Esophagus muscularis mucosa (tissue), 4 donors: ENCODE results near the gene IQCK.

Source experiments
- EP300 ChIP-seq: sonication (generic); formaldehyde crosslinking; IDR thresholded peaks from one replicate; pipeline ENCODE4 v1.6.1; 2017; ENCODE audit warnings: antibody characterized with exemption
- POLR2A ChIP-seq: fragments of 450-650 bp; IDR thresholded peaks from one replicate; pipeline ENCODE4 v1.6.1; 2017; ENCODE audit warnings: antibody characterized with exemption, moderate library complexity, mild to moderate bottlenecking, low read depth
- POLR2AphosphoS5 ChIP-seq, 2 donors: sonication (generic); formaldehyde crosslinking; IDR thresholded peaks; one replicate each; pipeline ENCODE4 v1.6.1; 2017; ENCODE audit warnings: antibody characterized with exemption in 2 of 2
- TF ChIP-seq, protein P1 (sequence below), 3 experiments: fragments of 200-600 bp in 2 of 3; fragments of 450-650 bp in 1 of 3; sonication (generic) in 2 of 3; IDR thresholded peaks; one replicate each; pipeline ENCODE4 v1.5.1; 2017 to 2019; ENCODE audit warnings: antibody characterized with exemption in 3 of 3, mild to moderate bottlenecking in 2 of 3, moderate library complexity in 1 of 3

DNA sequence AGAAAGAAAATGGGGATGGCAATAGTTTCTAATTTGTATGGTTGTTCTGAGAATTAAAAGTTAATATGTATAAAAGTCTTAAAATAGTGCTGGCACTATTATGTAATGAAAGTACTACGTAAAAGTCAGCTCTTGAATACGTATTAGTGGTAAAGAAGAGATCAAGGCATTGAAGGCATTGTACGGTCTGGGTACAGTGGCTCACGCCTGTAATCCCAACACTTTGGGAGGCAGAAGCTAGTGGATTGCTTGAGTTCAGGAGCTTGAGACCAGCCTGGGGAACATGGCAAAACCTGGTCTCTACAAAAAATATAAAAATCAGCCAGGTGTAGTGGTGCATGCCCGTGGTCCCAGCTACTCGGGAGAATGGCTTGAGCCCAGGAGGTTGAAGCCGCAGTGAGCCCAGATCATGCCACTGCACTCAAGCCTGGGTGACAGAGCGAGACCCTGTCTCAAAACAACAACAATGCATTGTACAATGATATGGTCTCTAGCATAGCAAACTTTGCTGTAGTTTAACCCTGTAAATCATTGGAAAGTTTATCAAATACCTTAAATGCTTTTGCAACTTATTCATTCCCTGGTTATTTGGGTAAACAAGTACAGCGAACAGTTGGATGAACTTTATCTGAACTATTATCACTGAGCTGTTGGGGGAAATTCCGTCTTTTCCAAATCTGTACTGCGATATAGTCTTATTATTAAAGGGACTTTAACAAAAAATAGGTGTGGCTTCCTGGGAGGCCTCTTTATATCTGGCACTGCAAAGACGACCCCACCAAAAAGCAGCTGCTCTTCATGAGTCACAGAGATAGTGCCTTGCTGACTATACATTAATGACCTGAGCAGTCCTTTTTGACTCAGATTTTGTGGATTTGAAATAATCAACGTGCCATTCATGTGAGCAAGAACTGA, 93.0 kb downstream of the IQCK start:
- TF ChIP-seq, protein P1, sequence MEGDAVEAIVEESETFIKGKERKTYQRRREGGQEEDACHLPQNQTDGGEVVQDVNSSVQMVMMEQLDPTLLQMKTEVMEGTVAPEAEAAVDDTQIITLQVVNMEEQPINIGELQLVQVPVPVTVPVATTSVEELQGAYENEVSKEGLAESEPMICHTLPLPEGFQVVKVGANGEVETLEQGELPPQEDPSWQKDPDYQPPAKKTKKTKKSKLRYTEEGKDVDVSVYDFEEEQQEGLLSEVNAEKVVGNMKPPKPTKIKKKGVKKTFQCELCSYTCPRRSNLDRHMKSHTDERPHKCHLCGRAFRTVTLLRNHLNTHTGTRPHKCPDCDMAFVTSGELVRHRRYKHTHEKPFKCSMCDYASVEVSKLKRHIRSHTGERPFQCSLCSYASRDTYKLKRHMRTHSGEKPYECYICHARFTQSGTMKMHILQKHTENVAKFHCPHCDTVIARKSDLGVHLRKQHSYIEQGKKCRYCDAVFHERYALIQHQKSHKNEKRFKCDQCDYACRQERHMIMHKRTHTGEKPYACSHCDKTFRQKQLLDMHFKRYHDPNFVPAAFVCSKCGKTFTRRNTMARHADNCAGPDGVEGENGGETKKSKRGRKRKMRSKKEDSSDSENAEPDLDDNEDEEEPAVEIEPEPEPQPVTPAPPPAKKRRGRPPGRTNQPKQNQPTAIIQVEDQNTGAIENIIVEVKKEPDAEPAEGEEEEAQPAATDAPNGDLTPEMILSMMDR (IDR thresholded peaks at IDR 0.05), result no peak
- TF ChIP-seq POLR2A, result no peak
- TF ChIP-seq POLR2AphosphoS5 (IDR thresholded peaks at IDR 0.05), result no peak
- no peak for TF ChIP-seq EP300
